ENCODE measurements around the gene CCDC146.

DNA sequence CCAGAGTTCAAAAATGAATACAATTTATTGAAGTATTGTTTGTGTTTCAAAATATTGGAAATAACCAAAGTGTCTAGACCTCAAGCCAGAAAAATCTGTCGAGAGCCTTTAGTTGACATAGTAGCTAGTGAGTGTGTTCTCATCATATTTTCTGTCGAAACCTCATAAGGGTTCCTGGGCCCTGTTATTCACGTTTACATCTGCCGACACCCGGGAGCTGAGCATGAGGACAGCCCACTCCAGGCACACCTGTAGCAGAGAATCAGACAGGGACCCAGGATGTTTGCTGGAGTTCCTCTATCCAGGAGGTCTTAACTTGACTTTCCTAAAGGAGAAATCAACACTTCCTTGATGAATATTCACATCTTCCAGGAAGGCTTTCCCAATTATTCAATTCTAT is 149.4 kb downstream of the CCDC146 start:
- TF ChIP-seq POLR2A (IDR thresholded peaks at IDR 0.05): no peak
- TF ChIP-seq, protein P1, sequence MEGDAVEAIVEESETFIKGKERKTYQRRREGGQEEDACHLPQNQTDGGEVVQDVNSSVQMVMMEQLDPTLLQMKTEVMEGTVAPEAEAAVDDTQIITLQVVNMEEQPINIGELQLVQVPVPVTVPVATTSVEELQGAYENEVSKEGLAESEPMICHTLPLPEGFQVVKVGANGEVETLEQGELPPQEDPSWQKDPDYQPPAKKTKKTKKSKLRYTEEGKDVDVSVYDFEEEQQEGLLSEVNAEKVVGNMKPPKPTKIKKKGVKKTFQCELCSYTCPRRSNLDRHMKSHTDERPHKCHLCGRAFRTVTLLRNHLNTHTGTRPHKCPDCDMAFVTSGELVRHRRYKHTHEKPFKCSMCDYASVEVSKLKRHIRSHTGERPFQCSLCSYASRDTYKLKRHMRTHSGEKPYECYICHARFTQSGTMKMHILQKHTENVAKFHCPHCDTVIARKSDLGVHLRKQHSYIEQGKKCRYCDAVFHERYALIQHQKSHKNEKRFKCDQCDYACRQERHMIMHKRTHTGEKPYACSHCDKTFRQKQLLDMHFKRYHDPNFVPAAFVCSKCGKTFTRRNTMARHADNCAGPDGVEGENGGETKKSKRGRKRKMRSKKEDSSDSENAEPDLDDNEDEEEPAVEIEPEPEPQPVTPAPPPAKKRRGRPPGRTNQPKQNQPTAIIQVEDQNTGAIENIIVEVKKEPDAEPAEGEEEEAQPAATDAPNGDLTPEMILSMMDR (IDR thresholded peaks at IDR 0.05): no peak

Data from upper lobe of left lung (tissue), 4 donors.